GM19452 (cell line): ENCODE results near the gene SNRNP48.

Source experiments
- ATAC-seq: cut with Tn5 transposase; IDR thresholded peaks from one replicate; pipeline ENCODE4 v1.9.1; 2021; ENCODE audit not compliant: unreplicated experiment

SNRNP48 gene

GRCh38 chr6:7590918-7591302, 912 bp downstream of the SNRNP48 start:
- no peak for ATAC-seq

- ATAC-seq, result no peak
These were observed 1.8 kb downstream of the SNRNP48 start for GRCh38 chr6:7591770-7592169.

DNA sequence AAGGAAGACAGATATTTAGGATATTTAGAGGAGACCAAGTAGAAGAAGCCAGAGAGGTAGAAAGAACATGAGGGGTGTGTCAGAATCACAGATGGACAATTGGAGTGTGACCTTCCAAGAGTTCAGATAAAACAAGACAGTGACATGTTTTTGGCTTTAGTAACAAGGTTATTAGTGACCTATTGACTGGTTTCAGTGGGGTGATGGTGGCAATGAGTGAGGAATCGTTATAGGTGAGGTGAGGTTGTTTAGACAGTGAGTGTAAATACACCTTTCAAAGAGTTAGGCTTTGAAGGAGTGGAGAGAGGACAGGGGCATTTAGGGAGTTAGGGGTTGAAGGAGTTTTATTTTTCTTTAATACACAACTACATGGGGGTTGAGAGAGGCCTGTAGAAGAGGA, 3.2 kb downstream of the SNRNP48 start:
- ATAC-seq, result no peak

- no peak for ATAC-seq
These were observed 4.7 kb downstream of the SNRNP48 start for GRCh38 chr6:7594579-7595125.

- ATAC-seq, result no peak
These were observed 14.0 kb downstream of the SNRNP48 start for GRCh38 chr6:7604003-7604402.

- ATAC-seq, result no peak
These were observed 14.5 kb downstream of the SNRNP48 start for GRCh38 chr6:7604506-7604905.

- ATAC-seq, result no peak
These were observed 25.8 kb downstream of the SNRNP48 start for GRCh38 chr6:7615611-7616383.

DNA sequence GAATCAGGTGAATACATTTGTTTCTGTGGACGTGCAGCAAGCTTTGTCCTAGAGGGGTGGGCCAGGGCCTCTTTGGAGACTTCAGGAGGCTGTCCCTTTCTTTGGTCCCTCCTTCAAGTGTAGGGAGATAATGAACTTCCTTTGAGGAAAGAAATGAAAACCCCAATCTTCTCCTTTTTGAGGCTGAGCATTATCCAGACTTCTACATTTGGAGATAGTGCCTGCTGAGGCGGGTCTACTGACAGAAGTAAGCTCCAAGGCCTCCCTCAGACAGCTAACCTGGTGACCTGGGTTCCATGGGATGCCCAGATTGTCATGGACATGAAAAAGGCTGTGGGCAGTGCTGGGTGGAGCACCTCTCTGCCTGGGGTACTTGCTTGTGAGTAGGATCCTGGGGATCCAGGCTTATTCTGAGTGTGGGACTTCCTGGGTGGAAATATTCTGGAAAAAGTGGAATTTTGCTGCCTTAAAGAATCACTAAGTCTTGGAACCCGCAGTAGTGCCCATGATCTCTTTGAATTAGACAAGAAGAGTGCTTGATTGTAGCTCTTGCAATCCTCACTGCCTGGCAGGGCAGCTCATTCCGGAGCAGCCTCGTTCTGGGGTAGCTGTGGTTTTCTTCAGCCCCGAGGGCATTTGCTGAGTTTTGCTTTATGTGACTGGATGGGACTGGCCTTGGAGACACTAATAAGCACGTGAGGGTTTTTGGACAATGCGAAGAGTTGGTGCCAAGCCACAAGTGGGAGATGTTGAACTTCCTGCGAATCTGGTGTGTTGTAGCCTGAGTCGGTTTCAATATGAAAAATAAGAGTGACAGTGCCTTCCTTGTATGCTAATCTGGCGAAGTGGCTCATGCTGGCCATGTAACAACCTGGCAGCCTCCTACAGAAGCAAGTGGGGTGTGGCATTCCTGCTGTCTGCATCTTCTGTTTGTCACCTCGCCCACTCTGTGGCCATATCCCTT, 28.1 kb downstream of the SNRNP48 start:
- peak; percentile 75 for ATAC-seq

DNA sequence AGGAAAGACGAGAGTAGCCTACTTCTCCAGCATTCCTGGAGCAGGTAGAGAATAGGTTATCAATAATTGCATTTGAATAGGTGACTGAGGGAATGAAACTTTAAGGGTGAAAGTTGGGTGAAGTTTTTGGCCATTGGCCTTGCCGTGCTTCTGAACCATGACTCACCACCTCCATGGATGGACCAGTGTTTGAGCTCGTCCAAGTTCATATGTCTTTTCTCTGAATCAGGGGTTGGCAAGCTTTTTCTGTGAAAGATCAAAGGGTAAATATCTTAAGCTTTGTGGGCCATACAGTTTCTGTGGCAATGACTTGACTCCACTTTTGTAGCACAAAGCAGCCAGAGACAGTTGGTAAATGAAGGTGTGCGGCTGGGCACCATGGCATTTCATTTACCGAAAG, 31.8 kb downstream of the SNRNP48 start:
- ATAC-seq, result no peak

- ATAC-seq, result no peak
These were observed 35.1 kb downstream of the SNRNP48 start for GRCh38 chr6:7624796-7625710.

- no peak for ATAC-seq
These were observed 38.5 kb downstream of the SNRNP48 start for GRCh38 chr6:7628479-7628878.

GRCh38 chr6:7628909-7629308, 38.9 kb downstream of the SNRNP48 start:
- ATAC-seq, result no peak

DNA sequence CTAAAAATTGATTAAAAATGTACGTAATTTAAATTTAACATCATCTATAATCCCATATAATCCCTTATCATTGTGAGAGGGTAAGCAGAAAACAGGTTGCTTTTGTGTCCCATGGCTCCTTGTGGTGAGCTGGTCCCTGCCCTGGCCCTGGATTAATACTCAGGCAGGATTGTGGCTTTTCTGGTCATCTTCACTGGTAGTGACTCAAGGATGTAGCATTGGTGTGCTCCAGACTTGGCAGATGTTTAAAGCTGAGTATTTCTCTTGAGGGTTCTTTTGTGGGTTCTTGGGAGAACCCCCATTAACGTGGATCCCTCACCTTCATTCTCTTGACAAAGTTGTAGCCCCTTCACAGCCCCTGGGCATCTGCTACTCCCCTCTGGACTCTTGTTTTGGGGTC, 39.3 kb downstream of the SNRNP48 start:
- ATAC-seq, result no peak

DNA sequence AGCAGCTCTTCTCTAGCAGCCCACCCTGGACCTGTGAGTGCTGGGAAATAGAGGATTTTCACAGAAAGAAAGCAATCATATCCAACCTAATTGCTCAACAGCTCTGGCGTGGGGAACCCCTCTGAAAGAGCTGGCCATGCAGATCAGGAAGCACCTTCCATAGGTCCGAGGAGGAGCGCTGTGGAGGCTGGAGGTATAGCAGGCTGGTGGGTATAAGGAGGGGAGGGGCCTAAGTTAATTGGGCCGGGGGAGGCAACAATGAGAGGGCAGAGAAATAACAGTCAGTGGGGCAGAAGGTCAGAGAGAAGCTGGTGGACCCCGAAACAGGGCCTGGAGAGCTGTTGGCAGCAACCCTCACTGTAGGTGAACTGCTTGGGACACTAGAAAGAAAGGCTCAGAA, 40.8 kb downstream of the SNRNP48 start:
- ATAC-seq, result no peak

DNA sequence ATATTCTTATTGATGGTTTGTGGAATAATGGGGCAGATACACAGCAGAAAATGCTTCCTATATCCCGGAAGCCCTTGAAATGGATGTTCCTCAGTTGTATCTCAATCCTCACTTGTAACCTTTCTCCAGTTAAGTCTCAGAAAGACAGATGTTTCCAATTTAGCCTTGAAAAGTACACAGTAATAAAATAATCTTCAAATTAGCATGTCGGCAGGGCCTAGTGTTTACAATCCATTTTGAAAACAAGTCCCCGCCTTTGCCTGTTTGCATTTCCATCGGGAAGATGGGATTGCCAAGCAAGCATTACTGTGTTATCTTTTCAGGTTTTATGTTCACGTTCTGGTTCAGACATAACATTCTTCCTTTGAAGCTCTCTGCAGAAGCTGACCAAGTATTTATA, 41.5 kb downstream of the SNRNP48 start:
- no peak for ATAC-seq

- ATAC-seq, result no peak
These were observed 42.7 kb downstream of the SNRNP48 start for GRCh38 chr6:7632501-7633290.

DNA sequence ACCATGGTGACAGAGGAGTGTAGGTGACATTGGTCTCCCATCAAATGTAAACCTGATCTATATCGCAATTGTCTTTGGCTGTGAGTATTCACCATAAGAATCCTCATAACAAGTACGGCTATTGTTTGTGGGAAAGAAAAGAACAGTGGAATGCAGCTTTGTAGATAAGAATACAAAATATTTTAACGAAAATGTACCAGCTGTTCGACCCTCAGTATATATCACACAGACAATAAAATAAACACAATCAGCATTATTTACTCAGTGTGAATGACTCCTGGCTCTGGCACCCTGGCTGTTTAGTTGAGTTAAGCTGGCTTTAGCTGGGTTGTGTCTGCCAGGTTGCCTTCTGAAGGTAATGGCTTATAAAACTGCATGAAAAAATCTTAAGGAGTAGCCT, 43.4 kb downstream of the SNRNP48 start:
- no peak for ATAC-seq

DNA sequence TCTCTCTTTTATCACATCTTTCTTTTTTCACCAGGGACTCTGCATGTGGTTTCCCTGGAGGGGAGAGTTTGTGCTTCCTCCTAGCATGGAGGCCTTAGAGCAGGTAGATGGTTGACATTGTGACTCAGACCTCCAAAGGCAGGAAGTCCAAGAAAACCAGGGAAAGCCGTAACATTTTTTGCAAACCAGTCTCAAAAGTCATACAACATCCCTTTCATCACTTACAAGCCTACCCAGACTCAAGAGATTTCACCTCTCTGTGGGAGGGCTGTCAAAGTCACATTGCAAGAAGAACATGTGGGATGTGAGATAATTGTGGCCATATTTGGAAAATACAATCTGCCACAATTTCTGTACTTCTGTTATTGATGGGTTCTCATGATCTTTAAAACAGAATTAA, 46.2 kb downstream of the SNRNP48 start:
- no peak for ATAC-seq

- ATAC-seq, result no peak
These were observed 47.5 kb downstream of the SNRNP48 start for GRCh38 chr6:7637533-7637932.

GRCh38 chr6:7639427-7639826, 49.4 kb downstream of the SNRNP48 start:
- no peak for ATAC-seq
